Measurements from ENCODE around the gene ANGEL1. TPM values are rescaled to one million over a fixed set of nuclear protein-coding genes. Genes with fewer than 3 reads are reported as not detected.

ANGEL1 gene
- total and polyA plus RNA-seq, 2 of the 8 experiments (the other 6 are each of a cell fraction or from before 2014, with no cell fraction given): 26.8 to 27.2 TPM

GRCh38 chr14:76827696-76828296 is 15.1 kb upstream of the ANGEL1 start (continued):
- TF ChIP-seq EP300 (IDR thresholded peaks at IDR 0.05; ENCODE audit: borderline replicate concordance in 1 of 2, low read depth in 2 of 2, low read length in 2 of 2) (no peak), NRF1 (IDR thresholded peaks at IDR 0.05; ENCODE audit: low read depth, low read length) (no peak), POU5F1 (IDR thresholded peaks at IDR 0.05; ENCODE audit: low read depth, low read length) (no peak)

Measured in H1 (cell line).